ENCODE measurements around the gene NUDT1. TPM values are rescaled to one million over a fixed set of nuclear protein-coding genes. Genes with fewer than 3 reads are reported as not detected.

The NUDT1 gene
- total RNA-seq, 2 donors from 2014 or later: 63.6 to 79.3 TPM

- Mint-ChIP-seq H3K9me3 (peaks cover 0 to 2% of the 10 kb centered on the region in 2 donors), H3K36me3 (ENCODE audit: insufficient read depth in 2 of 2) (peaks cover 8 to 13% of the 10 kb centered on the region in 2 donors), H3K27me3 (ENCODE audit: low read depth) (no peaks in the 10 kb centered on the region), H3K4me3 (no peak overlapping the region), H3K4me1 (ENCODE audit: low read depth) (no peaks in the 10 kb centered on the region), H3K27ac (no peak overlapping the region)
- DNase-seq (no peak), ATAC-seq (replicated peaks in 1 of 2) (no peak)
These were observed 41.4 kb upstream of the NUDT1 start for GRCh38 chr7:2200584-2200980.

GRCh38 chr7:2201128-2201527 lies 40.9 kb upstream of the NUDT1 start:
- H3K27ac Mint-ChIP-seq: no peak overlapping the region
- DNase-seq (no peak), ATAC-seq (replicated peaks in 1 of 2) (no peak)
- no peaks in the 10 kb centered on the region for H3K27me3 Mint-ChIP-seq (ENCODE audit: low read depth)
- H3K36me3 Mint-ChIP-seq (ENCODE audit: insufficient read depth in 2 of 2): peaks cover 4 to 11% of the 10 kb centered on the region in 2 donors
- H3K9me3 Mint-ChIP-seq: peaks cover 0 to 2% of the 10 kb centered on the region in 2 donors
- no peak overlapping the region for H3K4me3 Mint-ChIP-seq
- H3K4me1 Mint-ChIP-seq (ENCODE audit: low read depth): no peaks in the 10 kb centered on the region

GRCh38 chr7:2201686-2202360 lies 40.2 kb upstream of the NUDT1 start:
- H3K27me3 Mint-ChIP-seq (ENCODE audit: low read depth): no peaks in the 10 kb centered on the region

GRCh38 chr7:2202361-2202761 lies 39.7 kb upstream of the NUDT1 start:
- no peaks in the 10 kb centered on the region for H3K27me3 Mint-ChIP-seq (ENCODE audit: low read depth)
- H3K27ac Mint-ChIP-seq: no peak overlapping the region
- no peak for ATAC-seq (replicated peaks in 1 of 2)
- no peaks in the 10 kb centered on the region for H3K9me3 Mint-ChIP-seq
- peaks cover 0 to 7% of the 10 kb centered on the region in 2 donors for H3K36me3 Mint-ChIP-seq (ENCODE audit: insufficient read depth in 2 of 2)
- DNase-seq: no peak
- no peak overlapping the region for H3K4me3 Mint-ChIP-seq
- H3K4me1 Mint-ChIP-seq (ENCODE audit: low read depth): no peaks in the 10 kb centered on the region

More at GRCh38 chr7:2201686-2202360, 40.2 kb upstream of the NUDT1 start:
- ATAC-seq (replicated peaks in 1 of 2) (no peak), DNase-seq (no peak)
- Mint-ChIP-seq H3K36me3 (ENCODE audit: insufficient read depth in 2 of 2) (peaks cover 0 to 11% of the 10 kb centered on the region in 2 donors), H3K4me3 (no peak overlapping the region), H3K4me1 (ENCODE audit: low read depth) (no peaks in the 10 kb centered on the region), H3K27ac (no peak overlapping the region), H3K9me3 (no peaks in the 10 kb centered on the region)

- ATAC-seq (replicated peaks in 1 of 2) (no peak), DNase-seq (no peak)
- Mint-ChIP-seq H3K9me3 (no peaks in the 10 kb centered on the region), H3K27me3 (ENCODE audit: low read depth) (no peaks in the 10 kb centered on the region), H3K27ac (no peak overlapping the region), H3K36me3 (ENCODE audit: insufficient read depth in 2 of 2) (peaks cover 0 to 6% of the 10 kb centered on the region in 2 donors), H3K4me3 (no peak overlapping the region), H3K4me1 (ENCODE audit: low read depth) (no peaks in the 10 kb centered on the region)
These were observed 38.9 kb upstream of the NUDT1 start for GRCh38 chr7:2202901-2203765.

GRCh38 chr7:2203766-2204300 lies 38.2 kb upstream of the NUDT1 start:
- Mint-ChIP-seq H3K9me3 (no peaks in the 10 kb centered on the region), H3K4me1 (ENCODE audit: low read depth) (no peaks in the 10 kb centered on the region), H3K27ac (no peak overlapping the region), H3K27me3 (ENCODE audit: low read depth) (no peaks in the 10 kb centered on the region), H3K36me3 (ENCODE audit: insufficient read depth in 2 of 2) (peaks cover under 1 to 8% of the 10 kb centered on the region in 2 donors), H3K4me3 (no peak overlapping the region)
- ATAC-seq (replicated peaks in 1 of 2): no peak
- no peak for DNase-seq

GRCh38 chr7:2204446-2204845 lies 37.6 kb upstream of the NUDT1 start:
- no peak for ATAC-seq (replicated peaks in 1 of 2)

GRCh38 chr7:2205036-2205780 lies 36.8 kb upstream of the NUDT1 start:
- no peak for ATAC-seq (replicated peaks in 1 of 2)
- Mint-ChIP-seq H3K9me3 (no peaks in the 10 kb centered on the region), H3K4me1 (ENCODE audit: low read depth) (peaks cover 5% of the 10 kb centered on the region), H3K27me3 (ENCODE audit: low read depth) (no peaks in the 10 kb centered on the region), H3K27ac (no peak overlapping the region), H3K36me3 (ENCODE audit: insufficient read depth in 2 of 2) (peaks cover 2 to 4% of the 10 kb centered on the region in 2 donors), H3K4me3 (no peak overlapping the region)
- DNase-seq: no peak

More at GRCh38 chr7:2204446-2204845, 37.6 kb upstream of the NUDT1 start:
- Mint-ChIP-seq H3K27ac (no peak overlapping the region), H3K4me3 (no peak overlapping the region), H3K36me3 (ENCODE audit: insufficient read depth in 2 of 2) (peaks cover 2 to 6% of the 10 kb centered on the region in 2 donors), H3K4me1 (ENCODE audit: low read depth) (no peaks in the 10 kb centered on the region), H3K27me3 (ENCODE audit: low read depth) (no peaks in the 10 kb centered on the region), H3K9me3 (no peaks in the 10 kb centered on the region)
- DNase-seq: no peak

- DNase-seq: no peak
- no peak overlapping the region for H3K27ac Mint-ChIP-seq
These were observed 33.3 kb upstream of the NUDT1 start for GRCh38 chr7:2208712-2209111.

GRCh38 chr7:2209146-2209960 lies 32.7 kb upstream of the NUDT1 start:
- DNase-seq (peak; percentile 50 to 57), ATAC-seq (replicated peaks in 1 of 2) (peak; percentile 50 to 59)
- H3K4me3 Mint-ChIP-seq: no peak overlapping the region
- H3K9me3 Mint-ChIP-seq: no peaks in the 10 kb centered on the region
- H3K27me3 Mint-ChIP-seq (ENCODE audit: low read depth): no peaks in the 10 kb centered on the region
- H3K4me1 Mint-ChIP-seq (ENCODE audit: low read depth): peaks cover 5% of the 10 kb centered on the region
- peaks cover 4 to 12% of the 10 kb centered on the region in 2 donors for H3K36me3 Mint-ChIP-seq (ENCODE audit: insufficient read depth in 2 of 2)
- H3K27ac Mint-ChIP-seq: no peak overlapping the region

More at GRCh38 chr7:2208712-2209111, 33.3 kb upstream of the NUDT1 start:
- H3K27me3 Mint-ChIP-seq (ENCODE audit: low read depth): no peaks in the 10 kb centered on the region
- H3K4me3 Mint-ChIP-seq: no peak overlapping the region
- H3K9me3 Mint-ChIP-seq: no peaks in the 10 kb centered on the region
- no peak for ATAC-seq (replicated peaks in 1 of 2)
- peaks cover 5% of the 10 kb centered on the region for H3K4me1 Mint-ChIP-seq (ENCODE audit: low read depth)
- H3K36me3 Mint-ChIP-seq (ENCODE audit: insufficient read depth in 2 of 2): peaks cover 4 to 12% of the 10 kb centered on the region in 2 donors

- Mint-ChIP-seq H3K27ac (no peak overlapping the region), H3K27me3 (ENCODE audit: low read depth) (no peaks in the 10 kb centered on the region), H3K4me1 (ENCODE audit: low read depth) (peaks cover 5% of the 10 kb centered on the region), H3K9me3 (no peaks in the 10 kb centered on the region), H3K4me3 (no peak overlapping the region), H3K36me3 (ENCODE audit: insufficient read depth in 2 of 2) (peaks cover 4 to 12% of the 10 kb centered on the region in 2 donors)
- ATAC-seq (replicated peaks in 1 of 2) (peak in 1 of 2 donors; percentile 6), DNase-seq (no peak)
These were observed 32.1 kb upstream of the NUDT1 start for GRCh38 chr7:2209961-2210323.

GRCh38 chr7:2210551-2211258 lies 31.3 kb upstream of the NUDT1 start:
- peaks cover 5% of the 10 kb centered on the region for H3K4me1 Mint-ChIP-seq (ENCODE audit: low read depth)
- H3K9me3 Mint-ChIP-seq: no peaks in the 10 kb centered on the region
- no peak overlapping the region for H3K4me3 Mint-ChIP-seq
- no peak overlapping the region for H3K27ac Mint-ChIP-seq
- DNase-seq (no peak), ATAC-seq (replicated peaks in 1 of 2) (no peak)
- peaks cover 4 to 12% of the 10 kb centered on the region in 2 donors for H3K36me3 Mint-ChIP-seq (ENCODE audit: insufficient read depth in 2 of 2)
- no peaks in the 10 kb centered on the region for H3K27me3 Mint-ChIP-seq (ENCODE audit: low read depth)
